ENCODE results near the gene PRMT6.
"Not testable (repeated sequence)": the region's sequence is repeated elsewhere in the genome, so short reads cannot be mapped to it uniquely, and the experiment has no call there.

The PRMT6 gene

GRCh38 chr1:107056426-107057196, at the start of gene PRMT6:
PRMT6 (plus strand) TSS chr1:107056674; CDS start chr1:107056716, 42 bp downstream.
- TF ChIP-seq CTCF (IDR thresholded peaks at IDR 0.05; ENCODE audit: insufficient read depth, low read depth, low read length, missing control alignments), result no peak
- peak within 1 kb of the TSS; percentile 87 for H3K4me3 ChIP-seq (ENCODE audit: low read length)
- peak; percentile 67 for DNase-seq (ENCODE audit: low read depth)

GRCh38 chr1:107009281-107009680, 47.2 kb upstream of the PRMT6 start:
- H3K4me3 ChIP-seq (ENCODE audit: low read length), result no peak overlapping the region
- TF ChIP-seq CTCF (IDR thresholded peaks at IDR 0.05; ENCODE audit: insufficient read depth, low read depth, low read length, missing control alignments), result no peak
- DNase-seq (ENCODE audit: low read depth), result no peak

GRCh38 chr1:107010582-107010981, 45.9 kb upstream of the PRMT6 start:
- H3K4me3 ChIP-seq (ENCODE audit: low read length), result no peak overlapping the region
- no peak for DNase-seq (ENCODE audit: low read depth)
- TF ChIP-seq CTCF (IDR thresholded peaks at IDR 0.05; ENCODE audit: insufficient read depth, low read depth, low read length, missing control alignments), result no peak

GRCh38 chr1:107016376-107016978, 40.0 kb upstream of the PRMT6 start:
- no peak for TF ChIP-seq CTCF (IDR thresholded peaks at IDR 0.05; ENCODE audit: insufficient read depth, low read depth, low read length, missing control alignments)
- no peak for DNase-seq (ENCODE audit: low read depth)
- H3K4me3 ChIP-seq (ENCODE audit: low read length), result no peak overlapping the region

GRCh38 chr1:107018445-107018844, 38.0 kb upstream of the PRMT6 start:
- H3K4me3 ChIP-seq (ENCODE audit: low read length), result no peak overlapping the region
- no peak for TF ChIP-seq CTCF (IDR thresholded peaks at IDR 0.05; ENCODE audit: insufficient read depth, low read depth, low read length, missing control alignments)
- DNase-seq (ENCODE audit: low read depth), result no peak

GRCh38 chr1:107019166-107019565, 37.3 kb upstream of the PRMT6 start:
- no peak for TF ChIP-seq CTCF (IDR thresholded peaks at IDR 0.05; ENCODE audit: insufficient read depth, low read depth, low read length, missing control alignments)
- H3K4me3 ChIP-seq (ENCODE audit: low read length), result no peak overlapping the region
- DNase-seq (ENCODE audit: low read depth), result peak; percentile 53

- DNase-seq (ENCODE audit: low read depth); H3K4me3 ChIP-seq (ENCODE audit: low read length): not testable (repeated sequence)
Measured at GRCh38 chr1:107038874-107039273, 17.6 kb upstream of the PRMT6 start.

- DNase-seq (ENCODE audit: low read depth); H3K4me3 ChIP-seq (ENCODE audit: low read length): not testable (repeated sequence)
Measured at GRCh38 chr1:107044310-107045220, 11.9 kb upstream of the PRMT6 start.

All from epithelial cell of esophagus (primary cell).